HuH-7 (cell line): ENCODE measurements around the gene FXYD6.

ENCODE experiments used
- DNase-seq: peaks from one replicate; pipeline ENCODE4 v3.0.0; 2011; ENCODE audit warnings: low spot score

Gene FXYD6

DNA sequence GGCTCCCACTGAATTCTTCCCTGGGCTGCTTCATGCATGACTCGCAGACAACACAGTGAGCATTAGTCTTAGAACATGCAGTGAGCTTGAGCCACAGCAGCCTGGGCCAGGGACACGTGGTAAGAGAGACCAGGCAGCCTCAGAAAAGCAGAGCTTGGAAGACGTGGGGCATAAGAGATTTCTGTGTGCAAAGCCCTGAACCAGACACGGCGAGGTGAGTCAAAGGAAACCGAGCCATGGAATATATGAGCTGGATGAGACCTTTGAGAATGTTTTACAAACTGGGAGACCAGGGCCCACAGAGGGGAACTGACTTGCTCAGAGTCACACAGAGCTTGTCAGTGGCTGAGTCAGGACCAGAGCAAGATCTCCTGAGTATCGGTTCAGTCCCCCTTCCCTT lies 8.5 kb upstream of the FXYD6 start:
- DNase-seq: no peak

DNA sequence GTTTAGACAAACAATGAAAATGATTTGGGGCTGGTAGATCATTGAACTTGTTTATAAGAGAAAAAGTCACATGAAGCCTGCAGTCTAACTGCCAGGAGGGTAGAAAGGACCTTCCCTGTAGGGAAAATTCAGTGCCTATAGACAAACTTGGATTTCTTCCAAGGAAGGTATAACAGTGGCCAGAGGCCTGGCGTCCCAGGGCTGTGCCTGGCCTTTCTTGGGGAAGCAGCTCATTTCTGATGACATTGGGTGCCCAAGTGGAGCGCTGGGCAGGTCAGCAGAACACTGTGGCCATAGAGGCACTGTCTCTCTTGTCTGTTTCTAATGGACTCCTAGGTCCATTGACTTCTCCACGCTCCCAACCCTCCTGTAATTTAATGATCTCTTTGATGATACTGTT lies 6.6 kb upstream of the FXYD6 start:
- no peak for DNase-seq

DNA sequence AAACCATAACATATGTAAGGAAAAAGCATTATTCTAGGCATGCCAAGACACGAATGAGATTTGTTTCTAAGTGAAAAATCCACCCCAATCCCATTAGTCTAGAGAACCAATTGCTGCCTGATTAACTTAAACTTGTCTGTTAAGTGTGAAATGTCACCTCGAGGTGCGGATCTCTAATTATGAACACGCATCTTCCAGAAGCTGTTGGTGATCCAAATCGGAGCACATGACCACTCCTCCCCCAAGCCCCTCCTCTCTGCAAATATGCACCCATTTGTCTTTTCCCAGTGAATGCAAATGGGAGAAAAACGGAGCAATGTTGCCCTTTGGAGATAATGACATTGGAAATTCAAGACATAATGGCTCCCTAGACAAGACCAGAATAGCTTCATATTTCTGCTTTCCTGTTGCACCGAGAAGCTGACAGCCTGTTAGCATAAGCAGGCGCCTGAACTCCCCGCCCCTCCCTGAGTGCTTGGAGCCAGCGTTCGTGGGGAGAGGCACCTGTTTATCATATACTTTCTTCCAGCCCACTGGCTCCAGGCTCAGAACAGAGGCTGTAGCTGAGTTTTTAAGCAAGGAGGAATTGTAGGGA lies 6.0 kb upstream of the FXYD6 start:
- DNase-seq: no peak

DNA sequence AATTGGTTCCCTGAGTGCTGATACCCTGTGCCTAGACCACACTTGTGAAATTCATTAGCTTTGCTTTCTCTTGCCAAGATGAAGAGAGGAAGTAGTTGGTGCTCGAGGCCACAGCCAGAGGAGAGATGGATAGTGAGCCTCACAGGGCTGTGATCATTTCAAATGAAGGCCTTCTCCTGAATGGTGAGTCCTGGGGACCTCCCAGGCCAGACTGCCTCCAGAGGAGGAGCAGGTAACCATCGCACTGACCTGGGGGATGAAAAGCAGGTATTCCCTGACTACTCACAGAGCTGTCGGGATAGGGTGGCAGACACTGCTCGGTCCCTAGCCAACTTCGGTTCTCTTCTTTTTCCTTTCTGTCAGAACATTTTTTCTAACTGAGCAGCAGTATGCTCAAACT lies 4.8 kb upstream of the FXYD6 start:
- DNase-seq: no peak

DNA sequence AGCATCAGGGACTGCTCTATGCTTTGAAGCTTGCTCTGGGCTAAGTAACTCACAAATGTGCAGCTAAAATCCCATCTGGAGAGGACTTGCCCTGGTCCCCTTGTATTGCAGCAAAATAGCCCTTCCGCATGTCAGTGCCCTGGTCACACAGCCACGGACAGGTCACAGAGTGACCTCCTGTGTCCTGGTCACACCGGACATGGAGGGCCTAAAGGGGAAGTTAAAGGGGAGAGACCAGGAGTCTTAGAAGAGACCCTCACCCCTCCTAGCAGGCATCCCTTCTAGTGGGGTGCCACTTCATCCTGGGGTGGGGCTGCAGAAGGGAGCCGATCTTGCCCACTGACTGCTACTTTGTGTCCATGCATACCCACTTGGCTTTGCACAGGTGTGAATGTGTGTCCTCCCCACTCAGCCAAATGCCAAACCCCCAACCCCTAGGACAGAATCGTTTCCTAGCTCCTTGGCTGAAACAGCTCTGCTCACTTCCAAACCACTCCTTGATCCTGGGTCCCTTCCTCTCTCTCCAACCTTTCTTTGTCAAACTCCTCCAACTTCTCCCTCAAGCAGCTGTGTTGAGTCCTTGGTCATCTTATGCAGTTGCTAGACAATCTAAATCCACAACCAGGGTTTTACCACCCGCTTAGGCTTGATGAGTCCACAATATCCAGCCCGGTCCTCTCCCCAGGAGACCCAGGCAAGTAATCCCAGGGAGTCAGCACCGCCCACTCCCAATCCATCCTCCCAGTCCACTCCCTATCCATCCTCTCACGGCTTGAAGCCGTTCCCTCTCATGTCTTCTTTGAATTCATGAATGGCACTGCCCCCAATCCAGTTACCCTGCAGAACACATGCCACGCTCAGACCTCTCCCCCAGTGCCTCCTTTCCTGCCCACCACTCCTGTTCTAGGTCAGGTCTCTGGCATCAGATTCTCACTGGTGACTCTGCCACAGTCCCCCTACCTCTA lies 3.3 kb upstream of the FXYD6 start:
- DNase-seq: no peak

DNA sequence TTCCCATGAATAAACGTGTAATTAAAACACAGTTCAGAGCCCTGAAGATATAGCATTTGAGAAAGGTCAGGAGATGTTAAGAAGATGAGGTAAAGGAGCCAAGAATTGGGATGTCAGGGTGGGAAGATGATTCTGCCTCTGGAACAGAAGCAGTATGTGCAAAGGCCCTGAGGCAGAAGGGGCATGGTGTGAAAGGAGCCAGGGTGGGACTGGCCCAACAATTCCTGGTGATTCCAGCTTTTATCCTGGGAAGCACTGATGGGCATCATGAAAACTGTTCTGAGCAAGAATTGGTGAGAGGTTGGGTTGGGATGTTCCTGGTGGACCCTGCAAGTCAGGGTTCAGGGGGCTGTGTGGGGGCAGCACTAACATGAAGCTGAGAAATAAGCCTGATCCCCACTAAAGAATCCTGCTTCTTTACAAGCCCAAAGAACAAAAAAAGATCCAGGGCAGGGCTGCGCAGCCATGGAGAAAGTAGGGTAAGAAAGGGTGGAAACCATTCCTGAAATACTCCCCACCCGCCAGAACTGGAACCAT lies 2.5 kb upstream of the FXYD6 start:
- no peak for DNase-seq

DNA sequence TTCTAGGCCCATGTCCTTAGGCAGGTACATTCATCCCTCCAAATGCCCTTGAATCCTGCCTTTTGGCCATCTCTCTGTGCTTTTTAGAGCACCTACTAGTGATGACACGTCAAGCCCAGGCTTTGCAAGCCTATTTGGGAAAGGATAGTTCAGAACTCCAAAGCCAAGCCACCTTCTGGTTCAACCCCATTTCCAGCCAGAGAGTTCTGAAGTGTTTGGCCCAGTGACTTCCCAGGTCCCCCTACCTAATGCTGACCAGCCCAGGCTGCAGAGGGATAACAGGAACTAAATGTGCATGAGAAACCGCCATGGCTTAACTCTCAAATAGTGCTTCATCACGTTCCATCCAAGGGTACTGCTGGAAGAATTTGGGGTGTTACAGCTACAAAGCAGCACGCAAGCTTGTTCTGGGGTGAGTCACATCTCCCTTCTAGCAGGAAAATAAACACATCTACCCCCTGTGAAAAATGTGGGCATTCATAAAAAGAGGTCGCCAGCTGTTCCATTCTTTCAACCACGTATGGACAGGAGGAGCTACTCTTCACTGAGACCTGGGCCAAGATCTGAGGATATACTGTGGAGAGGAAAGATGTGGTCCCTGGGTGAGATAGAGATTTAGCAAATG lies 2.0 kb upstream of the FXYD6 start:
- DNase-seq: no peak

DNA sequence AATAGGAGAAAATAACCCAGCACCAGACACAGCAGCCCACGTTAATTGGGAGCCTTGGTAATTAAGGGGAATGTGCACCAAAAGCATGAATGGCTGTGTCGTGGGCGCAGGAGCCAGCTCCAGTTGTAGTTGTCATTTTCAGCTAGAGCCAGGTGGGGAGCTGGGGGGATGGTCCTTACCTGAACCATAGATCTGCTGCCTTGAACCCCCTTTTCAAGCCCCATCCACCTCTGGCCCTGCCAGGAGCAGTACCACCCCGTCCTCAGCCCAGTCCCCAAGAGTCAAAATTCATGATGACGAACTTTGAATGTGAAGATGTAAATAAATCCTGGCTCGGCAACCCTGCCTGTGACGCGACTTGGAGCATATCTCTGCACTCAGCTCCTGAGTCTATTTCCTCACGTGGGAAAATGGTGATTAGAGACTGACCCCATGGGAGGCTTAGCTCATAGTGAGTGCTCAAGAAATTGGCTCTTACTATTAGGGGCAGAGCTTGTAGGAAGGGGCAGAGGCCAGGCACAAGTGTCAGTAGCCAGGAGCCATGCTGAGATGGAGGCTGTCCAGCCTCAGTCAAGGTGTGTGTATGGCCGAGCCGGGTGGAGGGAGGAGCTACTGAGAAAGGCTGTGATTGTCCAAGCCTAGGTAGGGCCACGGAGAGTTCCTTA lies 794 bp upstream of the FXYD6 start:
- no peak for DNase-seq

DNA sequence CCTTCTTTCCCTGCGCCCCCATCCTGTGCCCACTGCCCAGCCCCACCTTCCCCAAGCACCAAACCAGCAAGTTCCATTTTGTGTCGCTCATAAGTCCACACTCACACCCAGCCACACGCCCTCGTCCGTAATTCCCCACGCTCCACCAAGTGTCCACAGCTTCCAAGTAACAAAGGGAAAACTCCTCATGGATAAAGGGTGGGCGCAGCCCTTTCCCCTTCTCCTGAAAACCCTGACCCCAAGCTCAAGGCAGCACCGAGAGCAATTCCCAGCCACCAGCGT lies 458 bp downstream of the FXYD6 start:
- DNase-seq: no peak

DNA sequence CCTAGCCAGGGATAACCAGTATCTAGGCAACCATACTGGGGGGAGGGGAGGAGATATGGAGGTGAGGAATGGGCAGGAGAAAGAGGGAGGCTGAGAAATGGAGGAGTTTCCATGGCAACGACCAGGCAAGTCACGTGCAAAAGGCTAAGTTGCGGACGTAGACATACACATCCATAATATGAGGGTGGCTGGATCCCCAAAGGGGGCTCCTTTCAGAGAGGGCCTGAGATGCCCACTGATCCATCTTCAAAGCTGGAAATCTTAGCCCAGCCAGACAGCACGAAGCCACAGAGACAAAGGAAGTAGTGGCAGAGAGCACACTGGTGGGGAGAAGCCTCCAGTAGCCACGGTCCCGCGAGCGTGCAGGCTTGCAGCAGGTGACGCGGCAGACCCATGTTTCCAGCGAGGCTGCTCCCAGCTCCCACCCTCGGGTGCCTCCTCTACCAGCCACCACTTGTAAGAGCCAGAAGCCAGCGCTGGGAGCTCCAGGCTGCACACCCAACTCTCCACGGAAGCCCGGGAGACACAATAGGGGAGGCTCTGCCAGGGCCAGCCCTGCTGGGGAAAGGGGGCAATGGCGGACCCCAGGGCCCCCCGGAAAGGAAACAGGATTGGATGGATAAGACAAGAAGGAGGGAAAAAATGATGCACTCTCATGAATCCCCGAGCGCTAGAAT lies 938 bp downstream of the FXYD6 start:
- no peak for DNase-seq

DNA sequence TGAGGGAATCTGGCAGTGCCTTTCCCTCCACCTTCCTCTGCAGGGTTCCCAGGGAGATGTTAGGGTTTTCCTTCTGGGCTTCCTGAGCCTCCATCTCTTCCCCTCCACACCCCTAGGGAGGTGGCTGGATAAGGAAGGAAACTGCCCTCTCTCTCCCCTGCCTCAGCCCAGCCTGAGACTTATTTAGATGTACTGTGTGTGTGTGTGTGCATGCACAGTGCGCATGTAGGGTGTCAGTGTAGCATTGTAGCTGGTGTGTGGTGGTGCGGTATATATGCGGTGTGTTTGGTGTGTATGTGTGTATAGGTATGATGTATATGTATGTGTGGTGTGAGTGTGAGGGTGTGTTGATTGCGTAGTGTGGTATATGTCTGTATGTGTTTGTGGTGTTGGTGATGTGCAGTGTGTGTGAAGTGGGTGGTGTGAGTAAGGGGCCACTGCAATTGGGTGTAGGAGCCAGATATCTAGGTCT lies 1.5 kb downstream of the FXYD6 start:
- no peak for DNase-seq

DNA sequence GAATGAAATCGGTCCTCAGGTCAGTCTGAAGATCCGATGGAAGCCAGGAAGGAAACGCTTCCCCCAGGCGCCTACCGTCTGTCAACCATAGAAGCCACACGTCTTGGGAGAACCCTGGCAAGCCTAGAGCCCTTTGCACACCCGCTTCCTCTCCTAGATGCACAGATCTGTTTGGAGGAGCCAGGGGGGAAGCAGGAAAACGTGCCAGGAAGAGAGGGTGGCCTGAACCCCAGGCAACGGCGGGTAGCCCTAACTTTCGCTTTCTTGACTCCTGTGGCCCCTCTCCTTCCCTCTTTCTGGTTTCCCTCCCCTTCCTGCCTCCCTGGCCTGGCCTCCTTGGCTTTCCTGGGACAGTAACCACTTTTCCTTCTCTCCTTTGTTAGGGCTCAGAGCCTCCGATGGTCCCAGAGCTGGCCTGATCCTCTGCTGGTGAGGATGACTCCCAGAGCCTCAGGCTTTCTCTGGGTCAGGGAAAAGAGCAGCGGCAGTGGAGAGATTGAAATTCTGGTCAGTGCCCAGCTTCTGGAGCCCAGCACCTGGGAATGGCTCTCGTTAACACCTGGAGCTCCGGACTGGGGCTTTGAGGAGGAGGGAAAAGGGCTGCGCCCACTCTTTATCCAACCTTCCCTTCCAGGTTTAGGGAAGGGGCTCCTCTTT lies 2.1 kb downstream of the FXYD6 start:
- DNase-seq: no peak

DNA sequence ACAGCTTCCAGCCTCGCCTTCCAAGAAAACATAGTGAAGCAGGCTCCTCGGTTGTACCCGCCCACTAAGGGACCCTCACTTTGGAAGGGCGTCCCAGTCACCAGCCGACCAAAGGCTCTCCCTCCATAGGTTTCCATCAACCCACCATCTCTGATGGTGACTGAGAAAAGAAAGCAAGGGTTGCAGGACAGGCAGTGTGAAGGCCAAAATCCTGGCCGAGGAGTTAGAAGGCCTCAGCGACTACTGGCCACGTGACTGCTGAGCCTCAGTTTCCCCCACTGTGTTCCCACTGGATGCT lies 2.7 kb downstream of the FXYD6 start:
- DNase-seq: no peak

DNA sequence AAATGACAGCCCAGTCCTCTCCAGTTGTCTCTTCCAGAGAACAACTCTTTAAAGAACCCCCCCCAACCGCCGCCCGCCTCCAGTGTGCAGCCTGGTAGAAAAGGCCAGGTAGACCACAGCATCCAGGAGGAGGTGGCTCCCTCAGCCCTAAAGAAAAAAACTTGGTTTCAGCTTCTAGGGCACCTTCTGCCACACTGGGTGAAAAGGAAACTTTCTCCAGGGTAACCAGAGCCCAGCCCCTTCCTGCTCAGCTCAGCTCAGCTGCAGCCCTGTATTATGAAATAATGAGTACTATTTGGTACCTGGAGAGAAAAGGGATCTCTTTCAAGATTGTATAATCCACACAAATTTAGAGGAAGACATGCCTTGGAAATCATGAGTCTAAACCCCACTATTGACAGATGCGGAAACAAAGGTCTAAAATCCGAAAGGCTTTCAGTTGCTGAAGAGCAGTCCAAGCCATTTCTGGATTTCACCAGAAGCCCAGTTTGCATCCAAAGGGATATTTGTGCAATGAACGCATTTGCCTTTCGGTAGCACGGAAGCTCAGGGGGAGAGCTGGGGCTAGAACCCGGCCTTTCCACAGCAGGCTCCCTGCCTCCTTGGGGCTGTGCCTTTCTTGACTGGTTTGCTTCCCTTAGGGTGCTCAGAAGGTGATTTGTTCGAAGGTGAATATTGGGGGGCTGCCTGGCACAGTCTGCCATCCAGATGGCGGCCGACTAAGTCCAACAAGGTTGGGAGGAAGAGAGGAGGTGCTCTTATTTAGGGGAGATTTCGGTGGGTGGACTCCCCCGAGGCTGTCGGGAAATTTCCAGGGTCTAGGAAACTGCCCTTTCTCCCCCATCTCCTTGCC lies 3.3 kb downstream of the FXYD6 start:
- no peak for DNase-seq

DNA sequence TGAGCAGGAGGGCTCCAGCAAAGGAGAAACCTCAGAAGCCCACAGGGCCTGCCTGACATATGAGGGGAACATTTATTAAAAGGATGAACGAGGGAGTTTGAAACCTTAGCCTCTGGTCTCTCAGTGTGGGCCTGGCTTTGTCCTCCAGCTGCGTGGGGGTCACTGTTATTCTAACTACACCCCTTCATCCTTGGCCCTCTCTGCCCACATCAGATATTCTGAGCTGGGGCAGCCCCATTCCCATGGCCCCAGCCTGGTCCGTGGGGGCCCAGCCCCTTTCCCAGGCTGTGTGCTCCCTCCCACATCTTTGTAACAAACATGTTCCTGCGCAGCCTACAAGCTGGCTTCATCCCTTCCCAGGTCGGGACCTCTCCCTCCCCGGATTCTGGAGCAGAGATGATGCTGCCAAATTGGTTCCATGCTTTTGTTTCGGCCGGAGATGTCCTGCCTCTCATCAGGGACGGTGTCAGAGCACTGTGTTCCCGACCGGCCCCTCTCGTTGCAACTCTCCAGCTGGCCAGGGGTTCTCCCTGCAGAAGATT lies 4.0 kb downstream of the FXYD6 start:
- no peak for DNase-seq

DNA sequence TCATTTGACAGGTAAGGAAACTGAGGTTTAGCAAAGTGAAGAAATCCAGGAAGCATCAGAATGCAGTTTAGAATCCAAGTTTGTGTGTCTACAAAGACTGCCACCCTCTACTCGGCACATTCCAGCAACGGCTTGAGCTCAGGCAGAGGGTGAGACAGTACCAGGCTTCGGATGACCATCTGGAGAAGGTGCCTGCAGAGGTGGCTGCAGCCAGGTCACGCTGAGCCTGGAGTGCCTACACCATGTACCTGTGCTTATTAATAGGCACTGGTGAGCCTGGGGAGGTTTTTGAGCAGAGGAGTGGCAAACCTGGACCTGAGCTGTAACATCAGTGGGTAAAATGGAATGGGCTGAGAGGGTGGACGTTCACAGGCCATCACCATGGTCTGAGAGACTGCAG lies 4.7 kb downstream of the FXYD6 start:
- DNase-seq: no peak

DNA sequence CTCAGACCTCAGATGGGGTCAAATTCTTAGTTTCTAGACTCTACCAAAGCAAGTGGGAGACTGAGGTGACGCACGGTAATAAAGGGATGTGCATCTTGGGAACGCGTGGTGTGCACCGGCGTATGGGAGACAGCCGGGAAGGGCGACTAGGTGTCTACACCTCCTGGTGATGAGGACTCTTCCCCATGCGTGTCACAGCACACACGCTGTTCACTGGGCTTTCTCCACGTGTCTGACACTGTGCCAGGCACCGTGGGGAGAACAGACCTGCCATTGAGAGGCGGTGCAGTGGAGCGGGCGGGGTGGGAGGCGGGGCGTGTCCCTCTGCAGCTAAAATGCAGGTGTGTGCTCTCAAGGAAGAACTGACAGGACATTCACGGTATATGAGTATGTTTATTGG lies 5.3 kb downstream of the FXYD6 start:
- no peak for DNase-seq

DNA sequence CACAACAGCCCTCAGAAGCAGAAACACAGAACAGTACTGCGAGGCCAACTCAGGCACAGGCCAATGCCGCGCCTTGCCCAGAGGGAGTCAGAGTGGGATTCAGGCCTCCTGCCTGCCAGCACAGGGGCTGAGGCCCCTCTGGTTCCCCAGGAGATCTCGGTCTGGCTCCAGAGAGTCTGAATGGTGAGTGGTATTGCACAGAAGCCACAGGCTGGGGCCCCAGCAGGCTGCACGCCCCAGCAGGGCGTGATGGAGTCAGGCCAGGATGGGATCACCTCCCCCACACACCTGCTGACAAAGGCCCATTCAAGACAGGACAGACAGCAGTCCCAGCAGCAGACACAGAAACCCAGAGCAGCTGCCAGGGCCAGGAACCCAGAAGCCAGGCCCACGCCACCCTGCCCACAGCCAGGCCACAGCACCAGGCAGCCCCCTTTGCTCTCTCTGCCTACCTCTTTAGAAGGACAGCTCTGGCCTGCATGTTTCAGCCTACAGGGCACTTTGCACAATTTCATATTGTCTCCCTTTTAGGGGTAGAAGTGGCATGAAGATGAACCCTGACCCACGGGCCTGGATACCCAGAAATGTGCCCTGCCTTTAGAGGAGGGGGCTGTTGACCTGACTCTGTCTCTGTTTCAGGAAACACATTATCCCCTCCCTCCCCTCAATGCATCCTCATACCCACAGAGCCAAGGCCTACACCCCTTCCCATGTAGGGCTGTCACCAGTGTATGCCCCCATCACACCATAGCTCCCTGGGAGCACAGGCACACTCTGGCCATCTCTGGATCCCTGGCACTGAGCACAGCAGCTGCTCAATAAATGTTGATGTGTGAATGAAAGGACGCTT lies 6.1 kb downstream of the FXYD6 start:
- DNase-seq: no peak

DNA sequence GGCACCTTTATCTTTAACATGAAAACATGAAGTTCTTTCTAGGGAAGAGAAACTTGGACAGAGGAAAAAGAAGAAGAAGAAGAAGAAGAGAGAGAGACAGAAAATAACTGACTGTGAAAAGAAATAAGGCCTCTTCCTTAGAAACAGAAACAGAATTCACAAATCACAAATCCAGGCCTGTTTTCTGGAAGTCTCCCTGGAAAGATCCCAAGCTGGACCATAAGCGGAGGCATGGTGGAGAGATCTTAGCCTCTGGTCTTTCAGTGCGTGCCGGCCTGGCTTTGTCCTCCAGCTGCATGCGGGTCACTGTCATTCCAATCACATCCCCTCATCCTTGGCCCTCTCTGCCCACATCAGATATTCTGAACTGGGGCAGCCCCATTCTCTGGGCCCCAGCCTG lies 6.9 kb downstream of the FXYD6 start:
- DNase-seq: no peak
